ENCODE results near the gene ZNF618.

The ZNF618 gene

GRCh38 chr9:113851359-113851758, 24.8 kb upstream of the ZNF618 start:
- no peak overlapping the region for H3K4me3 ChIP-seq
- no peak for DNase-seq
- intact Hi-C loops (cut with DNase I; ENCODE audit: low total_unique reads), result no loop called here
- peaks cover 0 to 22% (median 4%) of the 10 kb centered on the region in 3 donors for H3K9me3 ChIP-seq
- no peaks in the 10 kb centered on the region for H3K36me3 ChIP-seq
- H3K27ac ChIP-seq, result no peak overlapping the region
- no peak for TF ChIP-seq CTCF (IDR thresholded peaks at IDR 0.05)
- no peaks in the 10 kb centered on the region for H3K27me3 ChIP-seq
- no peaks in the 10 kb centered on the region for H3K4me1 ChIP-seq

GRCh38 chr9:113851873-113852272, 24.2 kb upstream of the ZNF618 start:
- no peak for TF ChIP-seq CTCF (IDR thresholded peaks at IDR 0.05)
- Histone ChIP-seq H3K27me3 (no peaks in the 10 kb centered on the region), H3K9me3 (peaks cover 0 to 20% (median 4%) of the 10 kb centered on the region in 3 donors), H3K4me3 (no peak overlapping the region), H3K4me1 (no peaks in the 10 kb centered on the region), H3K36me3 (no peaks in the 10 kb centered on the region), H3K27ac (no peak overlapping the region)
- intact Hi-C loops (cut with DNase I; ENCODE audit: low total_unique reads), result no loop called here
- no peak for DNase-seq

GRCh38 chr9:113853333-113853732, 22.8 kb upstream of the ZNF618 start:
- intact Hi-C loops (cut with DNase I; ENCODE audit: low total_unique reads), result no loop called here
- peak in 1 of 2 experiments; percentile 22 for TF ChIP-seq CTCF (IDR thresholded peaks at IDR 0.05)
- DNase-seq, result no peak
- no peak overlapping the region for H3K4me3 ChIP-seq
- H3K27me3 ChIP-seq, result no peaks in the 10 kb centered on the region
- no peak overlapping the region for H3K27ac ChIP-seq
- H3K4me1 ChIP-seq, result no peaks in the 10 kb centered on the region
- H3K9me3 ChIP-seq, result peaks cover 0 to 20% (median 4%) of the 10 kb centered on the region in 3 donors
- H3K36me3 ChIP-seq, result no peaks in the 10 kb centered on the region

GRCh38 chr9:113854310-113854709, 21.8 kb upstream of the ZNF618 start:
- Histone ChIP-seq H3K9me3 (peaks cover 0 to 20% (median 4%) of the 10 kb centered on the region in 3 donors), H3K27ac (no peak overlapping the region), H3K27me3 (no peaks in the 10 kb centered on the region), H3K4me3 (no peak overlapping the region), H3K4me1 (no peaks in the 10 kb centered on the region), H3K36me3 (no peaks in the 10 kb centered on the region)
- intact Hi-C loops (cut with DNase I; ENCODE audit: low total_unique reads), result no loop called here
- DNase-seq, result no peak
- TF ChIP-seq CTCF (IDR thresholded peaks at IDR 0.05), result no peak

GRCh38 chr9:113857875-113858274, 18.2 kb upstream of the ZNF618 start:
- intact Hi-C loops (cut with DNase I; ENCODE audit: low total_unique reads), result no loop called here
- Histone ChIP-seq H3K4me3 (no peak overlapping the region), H3K36me3 (no peaks in the 10 kb centered on the region), H3K27ac (no peak overlapping the region), H3K9me3 (no peaks in the 10 kb centered on the region), H3K27me3 (peaks cover 0 to 6% of the 10 kb centered on the region in 2 donors), H3K4me1 (no peaks in the 10 kb centered on the region)
- peak in 1 of 2 donors; percentile 31 for DNase-seq
- TF ChIP-seq CTCF (IDR thresholded peaks at IDR 0.05), result no peak

- H3K9me3 ChIP-seq, result no peaks in the 10 kb centered on the region
- no peak for DNase-seq
- H3K27ac ChIP-seq, result no peak overlapping the region
- no peaks in the 10 kb centered on the region for H3K36me3 ChIP-seq
- TF ChIP-seq CTCF (IDR thresholded peaks at IDR 0.05), result no peak
- no peak overlapping the region for H3K4me3 ChIP-seq
- intact Hi-C loops (cut with DNase I; ENCODE audit: low total_unique reads), result no loop called here
- peaks cover 0 to 6% of the 10 kb centered on the region in 2 donors for H3K27me3 ChIP-seq
- H3K4me1 ChIP-seq, result no peaks in the 10 kb centered on the region
Observed at GRCh38 chr9:113858282-113858681, 17.8 kb upstream of the ZNF618 start.

Measured in tibial artery (tissue), 4 donors.